NOMO-1 (cell line): ENCODE data around the gene CD200R1L.

Source experiments
- DNase-seq, 2 experiments: peaks; one replicate each; lab custom pipeline; 2025; ENCODE audit not compliant: unreplicated experiment in 2 of 2; lab: John Stamatoyannopoulos, UW

CD200R1L gene

DNA sequence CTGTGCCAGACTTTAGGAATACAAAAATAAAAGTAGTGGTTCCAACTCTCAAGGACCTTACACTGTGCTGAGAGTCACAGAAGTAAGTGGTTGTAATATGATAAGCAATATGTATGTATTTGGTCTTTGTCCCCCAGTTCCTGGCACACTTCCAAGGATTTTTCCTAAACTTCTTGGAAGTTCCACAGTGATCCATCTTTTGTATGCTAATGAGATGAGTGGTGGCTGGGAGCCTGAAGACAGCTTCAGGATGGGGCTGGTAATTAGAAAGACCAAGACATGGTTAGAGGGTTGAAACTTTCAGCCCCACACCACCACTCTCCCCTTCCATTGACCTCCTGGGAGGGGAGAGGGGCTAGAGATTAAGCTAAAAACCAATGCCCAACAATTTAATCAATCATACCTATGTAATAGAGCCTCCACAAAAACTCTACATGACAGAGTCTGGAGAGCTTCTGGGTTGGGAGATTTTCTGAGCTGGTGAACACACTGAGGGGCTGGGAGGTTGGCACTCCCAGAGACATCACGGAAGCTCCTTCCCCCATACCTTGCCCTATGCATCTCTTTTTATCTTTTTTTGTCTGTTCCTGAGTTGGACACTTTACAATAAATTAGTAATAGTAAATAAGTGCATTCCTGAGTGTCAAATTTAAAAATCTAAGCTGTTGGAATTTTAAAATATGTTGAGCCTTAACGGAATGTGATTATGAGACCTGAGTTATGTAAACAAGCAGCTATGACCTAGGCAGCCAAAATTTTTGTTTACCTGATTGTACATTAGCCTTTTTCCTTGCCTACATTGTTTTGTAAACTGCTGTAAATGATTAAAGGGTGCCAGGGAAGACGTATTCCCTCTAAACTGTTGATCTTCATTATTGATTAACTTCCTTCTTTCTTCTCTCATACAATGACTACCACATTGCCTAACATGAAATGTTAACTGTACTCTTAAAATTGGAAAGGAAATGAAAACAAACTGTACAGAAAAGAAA lies 24.3 kb downstream of the CD200R1L start:
- peak in 1 of 2 experiments; percentile 29 for DNase-seq

DNA sequence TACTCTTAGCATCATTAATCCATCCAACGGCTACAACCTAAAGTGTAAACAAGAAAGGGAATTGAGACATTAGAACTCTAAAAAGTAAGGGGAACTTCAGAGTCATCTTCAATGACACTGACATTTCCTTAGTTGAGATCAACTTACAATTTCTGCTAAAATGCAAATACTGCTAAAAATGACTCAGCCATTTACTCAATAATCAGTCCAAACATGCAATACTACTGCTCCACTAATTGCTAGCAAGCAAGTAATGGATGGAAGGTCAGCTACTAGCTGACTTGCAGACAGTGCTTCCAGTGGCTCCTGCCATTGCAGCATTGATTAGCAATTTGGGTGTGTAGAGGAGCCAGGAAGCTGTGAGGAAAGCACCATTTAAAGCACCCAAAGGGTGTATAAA lies 28.4 kb downstream of the CD200R1L start:
- DNase-seq: peak; percentile 78 to 94

DNA sequence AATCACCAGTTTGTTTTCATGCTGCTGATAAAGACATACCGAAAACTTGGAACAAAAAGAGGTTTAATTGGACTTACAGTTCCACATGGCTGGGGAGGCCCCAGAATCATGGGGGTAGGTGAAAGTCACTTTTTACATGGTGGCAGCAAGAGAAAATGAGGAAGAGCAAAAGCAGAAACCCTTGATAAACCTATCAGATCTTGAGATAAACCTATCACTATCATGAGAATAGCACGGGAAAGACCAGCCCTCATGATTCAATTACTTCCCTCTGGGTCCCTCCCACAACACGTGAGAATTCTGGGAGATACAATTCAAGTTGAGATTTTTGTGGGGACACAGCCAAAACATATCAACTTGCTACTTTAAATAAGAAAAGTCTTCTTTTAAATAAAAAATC lies 28.9 kb downstream of the CD200R1L start:
- DNase-seq: peak in 1 of 2 experiments; percentile 44

- DNase-seq: no peak
Observed at GRCh38 chr3:112817271-112817670, 29.4 kb downstream of the CD200R1L start.

DNA sequence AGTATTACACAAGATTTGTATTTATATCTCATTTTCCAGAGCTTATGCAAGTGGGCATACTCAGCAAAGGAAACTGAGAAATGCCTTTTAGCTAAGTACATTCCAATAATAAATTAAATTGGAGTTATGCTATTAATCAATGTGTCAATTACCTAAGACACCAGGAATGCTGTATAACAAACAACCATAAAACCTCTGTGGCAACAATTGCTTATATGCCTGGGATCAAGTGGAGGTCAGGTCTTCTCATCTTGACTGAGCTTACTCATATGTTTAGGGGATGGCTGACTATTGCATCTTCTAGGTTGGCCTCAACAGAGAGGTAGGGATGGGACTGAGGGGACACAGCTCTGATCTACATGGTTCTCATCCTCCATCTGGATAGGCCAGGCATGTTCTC lies 30.7 kb downstream of the CD200R1L start:
- no peak for DNase-seq

DNA sequence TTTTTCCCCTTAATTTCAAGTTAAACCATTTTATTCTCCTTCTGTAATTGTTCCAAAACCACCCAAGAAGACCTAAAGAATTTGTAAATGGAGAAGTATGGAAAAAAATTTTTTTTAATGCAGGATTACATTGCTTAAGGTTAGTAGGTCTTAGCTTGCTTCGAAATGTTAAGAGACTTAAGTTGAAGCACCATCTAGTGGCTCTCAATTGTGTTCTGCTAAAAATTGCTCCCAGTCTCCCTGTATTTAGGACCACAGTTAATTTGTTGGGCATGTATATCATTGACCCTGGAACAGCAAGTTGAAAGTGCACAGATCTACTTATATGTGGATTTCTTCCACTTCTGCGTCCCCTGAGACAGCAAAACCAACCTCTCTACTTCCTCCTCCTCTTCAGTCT lies 32.4 kb downstream of the CD200R1L start:
- DNase-seq: peak in 1 of 2 experiments; percentile 54

GRCh38 chr3:112813723-112814171 lies 32.9 kb downstream of the CD200R1L start:
- peak; percentile 87 to 99 for DNase-seq

DNA sequence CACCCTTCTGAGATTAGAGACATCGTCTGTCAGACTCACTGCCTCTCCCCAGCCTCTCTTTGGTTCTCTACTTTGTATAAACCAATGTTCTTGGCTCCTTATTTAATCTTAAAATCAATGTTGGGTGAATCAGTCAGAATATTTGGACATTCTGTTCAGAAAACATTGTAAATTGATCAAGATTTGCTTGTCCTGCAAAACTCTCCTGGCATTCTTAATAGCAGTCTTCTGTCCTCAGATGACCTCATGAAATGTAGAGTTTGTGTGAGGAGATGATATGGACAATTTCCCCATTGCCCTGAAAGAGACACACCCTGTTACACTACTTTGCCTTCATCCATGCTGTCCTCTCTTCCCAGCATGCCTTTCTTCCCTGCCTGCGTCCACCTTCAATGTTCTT lies 33.6 kb downstream of the CD200R1L start:
- no peak for DNase-seq

DNA sequence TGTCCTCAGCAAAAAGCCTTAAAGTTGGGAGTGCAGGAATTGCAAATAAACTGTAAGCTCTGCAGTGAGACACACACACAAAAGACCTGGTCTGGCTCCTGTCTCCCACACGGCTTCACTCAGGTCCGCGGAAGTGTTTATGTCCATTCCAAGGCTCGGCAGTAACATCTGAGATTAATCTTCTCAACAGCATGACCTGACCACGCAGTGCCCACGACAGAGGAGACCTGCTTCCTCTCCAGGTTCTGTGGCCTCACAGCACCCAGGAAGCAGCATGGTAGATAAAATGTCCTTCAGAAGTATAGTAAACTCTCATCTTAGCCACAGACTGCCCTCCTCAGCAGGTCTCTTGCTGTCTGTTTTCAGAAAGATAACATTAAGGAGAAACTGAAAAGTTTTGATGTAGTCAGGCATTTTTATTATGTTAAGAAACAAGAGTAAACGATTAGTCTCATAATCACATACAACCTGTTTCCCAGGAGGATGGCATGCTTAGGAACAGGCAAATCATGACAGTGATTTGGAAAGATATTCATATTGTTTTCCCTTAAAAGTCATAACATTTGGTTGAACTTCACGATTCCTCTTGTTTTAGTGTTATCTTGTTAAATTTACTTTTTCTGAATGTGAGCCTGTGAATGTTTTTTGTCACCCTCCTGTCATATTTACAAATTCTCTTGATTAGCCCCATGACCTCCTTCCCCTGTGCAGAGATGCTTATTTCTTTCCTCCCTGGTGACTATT lies 34.6 kb downstream of the CD200R1L start:
- no peak for DNase-seq

- no peak for DNase-seq
Observed at GRCh38 chr3:112811131-112811884, 35.4 kb downstream of the CD200R1L start.

DNA sequence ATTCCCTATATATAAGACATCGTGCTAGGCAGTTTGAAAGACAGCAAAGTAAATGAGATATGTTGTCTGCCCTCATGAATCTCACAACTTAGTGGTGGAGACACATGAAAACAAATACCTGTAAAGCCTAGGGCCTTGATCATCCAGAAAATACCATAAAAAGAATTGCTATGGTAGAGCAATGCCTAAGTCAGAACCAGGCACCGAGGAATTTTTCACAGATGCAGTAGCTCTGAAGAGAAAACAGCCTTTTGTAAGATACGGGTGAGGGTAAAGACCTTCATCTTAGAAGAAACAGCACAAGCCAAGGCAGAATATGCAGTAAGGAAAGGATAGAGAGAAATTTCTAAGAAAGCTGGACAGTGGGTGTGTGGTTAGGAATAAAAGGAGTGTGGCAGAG lies 36.1 kb downstream of the CD200R1L start:
- no peak for DNase-seq

- DNase-seq: no peak
Observed at GRCh38 chr3:112808136-112808535, 38.5 kb downstream of the CD200R1L start.

DNA sequence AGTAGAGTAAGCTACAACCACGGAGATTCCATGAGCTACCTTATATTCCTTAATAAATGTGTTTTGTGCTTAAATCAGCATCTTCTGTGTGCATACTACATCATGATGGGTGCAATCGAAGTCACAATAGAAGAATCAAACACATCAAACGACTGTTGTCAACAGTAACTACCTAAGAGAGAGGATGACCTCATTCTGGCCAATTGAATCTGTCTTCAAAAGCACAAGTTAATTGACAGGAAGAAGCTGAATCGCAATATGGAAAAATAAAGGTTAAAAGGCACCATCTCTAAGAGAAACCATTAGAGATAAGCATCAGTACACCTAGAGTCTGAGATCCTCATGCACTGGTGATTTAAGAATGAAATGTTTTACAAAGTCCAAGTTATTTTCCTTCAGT lies 39.0 kb downstream of the CD200R1L start:
- DNase-seq: no peak

DNA sequence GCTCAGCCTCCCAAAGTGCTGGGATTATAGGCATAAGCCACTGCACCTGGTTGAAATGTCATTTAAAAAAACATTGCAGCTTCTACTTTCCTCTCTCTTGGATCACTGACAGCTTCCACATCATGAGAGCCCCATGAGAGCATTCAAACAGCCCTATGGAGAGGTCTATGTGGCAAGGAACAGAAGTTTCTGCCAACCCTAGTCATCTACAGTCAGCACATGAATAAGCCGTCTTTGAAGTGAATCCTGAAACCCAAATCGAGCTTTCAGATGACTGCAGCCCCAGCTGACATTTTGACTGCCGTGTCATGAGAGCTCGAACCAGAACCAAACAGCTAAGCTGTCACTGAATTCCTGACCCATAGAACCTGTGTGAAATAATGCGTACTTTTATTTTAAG lies 39.8 kb downstream of the CD200R1L start:
- DNase-seq: no peak

DNA sequence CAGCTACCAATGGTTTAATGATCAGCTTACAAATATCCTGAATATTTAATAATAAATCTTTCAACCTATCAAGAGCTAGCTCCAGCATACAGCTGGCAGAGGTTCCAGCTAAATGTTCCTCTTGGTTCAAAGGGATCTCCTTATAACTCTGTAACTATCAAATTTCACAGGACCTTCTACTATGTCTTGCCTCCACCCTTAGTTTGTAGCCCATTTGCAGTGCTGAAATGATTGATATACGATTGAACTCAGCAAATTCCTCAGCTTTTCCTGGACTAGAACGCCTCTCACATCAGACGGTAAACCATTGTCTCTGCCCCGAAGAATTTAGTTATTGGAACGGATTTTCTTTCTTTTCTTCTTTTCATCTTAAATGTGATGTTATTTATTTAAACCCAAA lies 41.5 kb downstream of the CD200R1L start:
- no peak for DNase-seq

GRCh38 chr3:112804021-112804420 lies 42.6 kb downstream of the CD200R1L start:
- no peak for DNase-seq

- DNase-seq: no peak
Observed at GRCh38 chr3:112803467-112803866, 43.2 kb downstream of the CD200R1L start.

DNA sequence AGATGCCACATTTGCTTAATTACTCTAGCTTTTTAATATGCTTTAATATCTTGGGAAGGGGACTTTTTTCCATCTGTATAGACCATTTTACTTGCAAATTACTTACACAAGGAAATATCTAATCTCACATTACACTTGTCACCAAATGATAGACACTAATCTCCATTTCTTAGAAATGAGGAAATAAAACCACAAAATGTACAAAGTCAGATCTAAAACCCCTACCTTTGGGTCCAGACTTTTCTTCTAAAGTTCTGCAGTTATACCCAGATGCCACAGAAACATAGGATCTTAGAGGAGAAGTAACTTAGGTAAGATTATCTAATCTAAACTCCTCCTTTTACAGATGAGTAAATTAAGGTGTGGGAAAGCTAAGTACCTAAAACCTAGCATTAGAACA lies 44.3 kb downstream of the CD200R1L start:
- DNase-seq: no peak

DNA sequence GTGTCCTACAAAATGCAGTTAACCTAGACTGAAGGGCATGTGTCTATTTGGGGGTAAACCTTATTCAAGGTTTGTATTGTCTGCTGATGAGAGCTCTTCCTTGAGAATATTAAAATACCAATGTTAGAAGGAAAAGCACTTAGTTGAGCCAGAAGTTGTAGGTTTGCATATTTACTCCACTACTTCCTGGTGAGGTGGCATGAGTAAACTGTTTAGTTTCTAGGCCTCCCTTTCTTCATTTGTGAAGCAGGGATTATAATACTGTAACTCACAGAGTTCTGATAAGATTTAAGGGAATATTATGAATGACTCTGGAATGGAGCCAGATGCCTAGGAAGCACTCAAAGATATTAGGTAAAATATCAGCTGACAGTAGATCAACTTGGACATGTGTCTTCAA lies 46.7 kb downstream of the CD200R1L start:
- DNase-seq: no peak

GRCh38 chr3:112794622-112795172 lies 52.0 kb downstream of the CD200R1L start:
- DNase-seq: peak; percentile 50 to 70
